Duodenal mucosa (tissue), 2 donors: ENCODE measurements around the gene HOXD3.

ENCODE experiments used
- H3K27ac ChIP-seq: one replicate; pipeline ENCODE4 v1.7.0; 2013; ENCODE audit warnings: low read depth, low read length
- H3K27me3 ChIP-seq, 2 donors: one replicate each; pipeline ENCODE4 v1.7.0; 2013; ENCODE audit warnings: low read length in 2 of 2, control low read depth in 1 of 2; ENCODE audit not compliant: insufficient read depth in 2 of 2, control insufficient read depth in 1 of 2
- H3K36me3 ChIP-seq, 2 donors: one replicate each; pipeline ENCODE4 v1.7.0; 2013; ENCODE audit warnings: low read length in 2 of 2, control low read depth in 1 of 2; ENCODE audit not compliant: insufficient read depth in 2 of 2, control insufficient read depth in 1 of 2
- H3K4me1 ChIP-seq, 2 donors: one replicate each; pipeline ENCODE4 v1.7.0; 2013; ENCODE audit warnings: low read length in 2 of 2, control low read depth in 1 of 2; ENCODE audit not compliant: insufficient read depth in 2 of 2, control insufficient read depth in 1 of 2
- H3K4me3 ChIP-seq, 2 donors: one replicate each; pipeline ENCODE4 v1.7.0; 2013; ENCODE audit warnings: low read length in 2 of 2, low read depth in 1 of 2
- H3K9ac ChIP-seq, 2 donors: one replicate each; pipeline ENCODE4 v1.7.0; 2013; ENCODE audit warnings: low read length in 2 of 2, low read depth in 1 of 2
- H3K9me3 ChIP-seq, 2 donors: one replicate each; pipeline ENCODE4 v1.7.0; 2013; ENCODE audit warnings: low read length in 2 of 2, control low read depth in 1 of 2; ENCODE audit not compliant: control insufficient read depth in 1 of 2

HOXD3 gene

GRCh38 chr2:176199902-176200301 lies 42.8 kb downstream of the HOXD3 start:
- Histone ChIP-seq H3K4me1 (no peaks in the 10 kb centered on the region), H3K9me3 (no peaks in the 10 kb centered on the region), H3K27me3 (peaks cover 5 to 18% of the 10 kb centered on the region in 2 donors), H3K4me3 (no peak overlapping the region), H3K36me3 (no peaks in the 10 kb centered on the region), H3K9ac (no peak overlapping the region), H3K27ac (no peak overlapping the region)

GRCh38 chr2:176200971-176201370 lies 43.9 kb downstream of the HOXD3 start:
- Histone ChIP-seq H3K4me3 (no peak overlapping the region), H3K27me3 (peaks cover 4 to 18% of the 10 kb centered on the region in 2 donors), H3K27ac (no peak overlapping the region), H3K9ac (no peak overlapping the region), H3K4me1 (no peaks in the 10 kb centered on the region), H3K9me3 (no peaks in the 10 kb centered on the region), H3K36me3 (no peaks in the 10 kb centered on the region)

- Histone ChIP-seq H3K4me1 (no peaks in the 10 kb centered on the region), H3K9me3 (no peaks in the 10 kb centered on the region), H3K36me3 (no peaks in the 10 kb centered on the region), H3K27me3 (peaks cover 0 to 14% of the 10 kb centered on the region in 2 donors), H3K4me3 (no peak overlapping the region), H3K27ac (no peak overlapping the region), H3K9ac (no peak overlapping the region)
These were observed 45.4 kb downstream of the HOXD3 start for GRCh38 chr2:176202491-176202890.

DNA sequence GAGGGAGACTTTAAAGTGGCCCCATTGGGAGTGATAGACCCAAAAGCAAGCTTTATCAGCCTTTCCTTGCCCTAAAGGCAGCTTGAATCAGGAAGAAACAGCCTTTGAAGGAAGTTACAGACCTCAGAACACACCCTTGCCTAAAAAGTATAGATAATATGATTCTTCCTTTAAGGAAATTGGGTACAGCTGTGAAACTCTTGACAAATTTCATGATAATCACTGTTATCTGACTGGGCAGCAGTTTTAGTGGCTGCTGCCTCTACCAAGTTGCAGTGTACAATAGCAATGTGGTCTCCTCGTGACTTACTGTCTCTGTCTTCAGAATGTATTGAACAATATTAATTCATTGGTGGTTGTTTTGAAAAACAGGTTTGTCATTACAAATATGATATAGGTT lies 48.0 kb downstream of the HOXD3 start:
- H3K9me3 ChIP-seq = no peaks in the 10 kb centered on the region
- no peak overlapping the region for H3K4me3 ChIP-seq
- peaks cover 0 to 6% of the 10 kb centered on the region in 2 donors for H3K27me3 ChIP-seq
- no peaks in the 10 kb centered on the region for H3K4me1 ChIP-seq
- no peak overlapping the region for H3K27ac ChIP-seq
- no peak overlapping the region for H3K9ac ChIP-seq
- no peaks in the 10 kb centered on the region for H3K36me3 ChIP-seq

DNA sequence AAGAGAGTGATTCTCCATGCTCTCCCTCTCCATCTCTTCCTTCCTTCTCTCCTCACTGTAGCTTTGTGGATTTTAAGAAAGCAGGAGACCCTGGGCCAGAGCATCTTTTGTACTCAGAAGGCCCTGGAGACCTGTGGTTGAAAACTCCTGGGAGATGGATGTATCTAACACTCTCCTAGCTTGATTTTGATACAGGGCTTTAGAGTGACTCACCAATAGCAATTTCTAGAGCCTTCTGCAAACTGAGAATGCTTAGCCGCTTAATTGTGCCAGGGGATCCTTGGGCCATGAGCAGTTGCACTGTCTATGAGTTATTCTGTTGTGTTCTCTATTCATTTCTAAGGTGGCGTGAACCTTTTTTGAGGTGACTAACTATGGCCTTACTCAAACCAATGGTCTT lies 49.0 kb downstream of the HOXD3 start:
- Histone ChIP-seq H3K27me3 (peaks cover 0 to 7% of the 10 kb centered on the region in 2 donors), H3K4me1 (no peaks in the 10 kb centered on the region), H3K9me3 (no peaks in the 10 kb centered on the region), H3K27ac (no peak overlapping the region), H3K4me3 (no peak overlapping the region), H3K36me3 (no peaks in the 10 kb centered on the region), H3K9ac (no peak overlapping the region)

- Histone ChIP-seq H3K4me1 (no peaks in the 10 kb centered on the region), H3K4me3 (no peak overlapping the region), H3K9ac (no peak overlapping the region), H3K27me3 (peaks cover 0 to 12% of the 10 kb centered on the region in 2 donors), H3K27ac (no peak overlapping the region), H3K9me3 (no peaks in the 10 kb centered on the region), H3K36me3 (no peaks in the 10 kb centered on the region)
These were observed 49.6 kb downstream of the HOXD3 start for GRCh38 chr2:176206682-176207081.

- Histone ChIP-seq H3K27me3 (peaks cover 0 to 10% of the 10 kb centered on the region in 2 donors), H3K9me3 (no peaks in the 10 kb centered on the region), H3K36me3 (no peaks in the 10 kb centered on the region), H3K9ac (no peak overlapping the region), H3K4me1 (no peaks in the 10 kb centered on the region), H3K4me3 (no peak overlapping the region), H3K27ac (no peak overlapping the region)
These were observed 54.0 kb downstream of the HOXD3 start for GRCh38 chr2:176211110-176211509.

- H3K27ac ChIP-seq = no peak overlapping the region
- H3K27me3 ChIP-seq = peaks cover 0 to 10% of the 10 kb centered on the region in 2 donors
- H3K4me3 ChIP-seq = no peak overlapping the region
- H3K36me3 ChIP-seq = no peaks in the 10 kb centered on the region
- H3K4me1 ChIP-seq = no peaks in the 10 kb centered on the region
- H3K9me3 ChIP-seq = no peaks in the 10 kb centered on the region
- H3K9ac ChIP-seq = no peak overlapping the region
These were observed 55.2 kb downstream of the HOXD3 start for GRCh38 chr2:176212276-176212675.

DNA sequence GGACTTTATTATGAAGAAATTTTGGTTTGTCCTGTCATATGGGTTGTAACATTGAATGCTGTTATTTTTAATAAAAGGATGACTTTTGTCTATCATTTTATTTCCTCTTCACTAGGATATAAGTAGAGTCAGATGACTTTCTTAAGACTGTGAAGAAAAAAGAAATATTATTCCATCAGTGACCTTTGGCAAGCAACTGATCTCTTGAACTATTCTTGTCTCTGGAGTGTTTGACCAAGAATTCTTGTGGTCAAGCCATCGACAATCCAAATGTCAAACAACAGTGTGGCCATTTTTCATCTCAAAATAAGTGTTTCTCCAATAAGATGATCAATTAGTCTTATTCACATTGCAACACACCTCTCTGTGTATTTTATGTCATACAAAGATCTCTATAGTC lies 56.3 kb downstream of the HOXD3 start:
- peaks cover 0 to 10% of the 10 kb centered on the region in 2 donors for H3K27me3 ChIP-seq
- no peak overlapping the region for H3K9ac ChIP-seq
- no peak overlapping the region for H3K27ac ChIP-seq
- H3K36me3 ChIP-seq = no peaks in the 10 kb centered on the region
- no peaks in the 10 kb centered on the region for H3K9me3 ChIP-seq
- no peaks in the 10 kb centered on the region for H3K4me1 ChIP-seq
- H3K4me3 ChIP-seq = no peak overlapping the region
